Measurements from ENCODE around the gene CYP27C1. TPM values are rescaled to one million over a fixed set of nuclear protein-coding genes. Genes with fewer than 3 reads are reported as not detected.

Gene CYP27C1
- total and polyA plus RNA-seq, 9 of the 15 experiments (the other 6 are each of a cell fraction or from before 2014, with no cell fraction given): not detected

DNA sequence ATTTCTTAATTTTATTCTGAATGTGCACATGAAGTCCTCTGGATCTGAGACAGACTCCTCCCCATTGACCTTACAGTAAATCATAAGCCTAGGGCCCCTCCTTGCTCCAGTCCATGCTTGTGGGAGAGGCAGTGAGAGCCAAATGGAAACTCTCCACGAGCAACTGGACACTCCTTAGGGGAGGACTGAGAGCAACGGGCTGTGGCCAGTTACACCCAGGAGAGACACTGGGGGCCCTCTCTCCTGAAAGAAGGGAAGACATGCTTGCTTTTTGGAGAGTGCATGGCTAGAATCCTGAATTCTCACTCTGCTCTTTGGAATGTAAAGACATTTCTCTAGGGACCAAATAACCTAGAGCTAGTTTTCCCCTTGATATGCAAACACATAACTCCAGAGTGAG lies 64.2 kb downstream of the CYP27C1 start:
- in situ Hi-C loops (cut with MboI) (no loop called here), intact Hi-C loops (cut with micrococcal nuclease) (no loop called here)
- H3K4me3 ChIP-seq: no peak overlapping the region
- CTCF ChIA-PET (ENCODE audit: low intra/inter-chr PET ratio): no interaction called here
- no peak overlapping the region for H3K9ac ChIP-seq (ENCODE audit: insufficient read depth in 1 of 2, low read depth in 2 of 2, low read length in 2 of 2)
- H3K9me1 ChIP-seq (ENCODE audit: control insufficient read depth, insufficient read depth, low read length): no peaks in the 10 kb centered on the region
- H3K27me3 ChIP-seq (ENCODE audit: control insufficient read depth in 2 of 2, insufficient read depth in 2 of 2, low read length in 2 of 2): peaks cover 2 to 38% of the 10 kb centered on the region in 2 experiments; a peak in 4 of 5 replicates
- no peak for DNase-seq (ENCODE audit: extremely low read depth in 1 of 4, low spot score in 3 of 4)
- no peak overlapping the region for H2AFZ ChIP-seq (ENCODE audit: low read depth, low read length)
- FAIRE-seq: no peak
- 5% methylated on average over 2 of the region's 2 CpGs for WGBS (ENCODE audit: insufficient coverage, low coverage, missing lambda C conversion rate)
- POLR2A ChIA-PET: no interaction called here
- no peaks in the 10 kb centered on the region for H4K20me1 ChIP-seq (replicated peaks; ENCODE audit: control insufficient read depth, insufficient read depth, low read length)
- no peak overlapping the region for H3K27ac ChIP-seq (ENCODE audit: extremely low read depth, low read depth, low read length)
- H3K4me1 ChIP-seq (replicated peaks in 1 of 2; ENCODE audit: control insufficient read depth in 2 of 2, insufficient read depth in 2 of 2, low read length in 2 of 2): no peaks in the 10 kb centered on the region
- no TSS peak for BruUV-seq (replicated peaks)
- peak; percentile 31; the same call in 1 of the 3 replicates for ATAC-seq
- no peaks in the 10 kb centered on the region for H3K9me3 ChIP-seq (replicated peaks; ENCODE audit: control insufficient read depth, insufficient read depth, low read depth, low read length)
- no peaks in the 10 kb centered on the region for H3K79me2 ChIP-seq (ENCODE audit: control insufficient read depth, insufficient read depth, low read length)
- no peaks in the 10 kb centered on the region for H3K36me3 ChIP-seq (ENCODE audit: control insufficient read depth, insufficient read depth, low read length)
- H3K4me2 ChIP-seq (ENCODE audit: insufficient read depth, low read length): no peak overlapping the region
- no peak for TF ChIP-seq JUN (IDR thresholded peaks at IDR 0.05; ENCODE audit: borderline replicate concordance, low read depth, low read length)
- TF ChIP-seq JUN (CRISPR knock-in tag; IDR thresholded peaks at IDR 0.05; ENCODE audit: borderline replicate concordance): no peak
- TF ChIP-seq, protein P1, sequence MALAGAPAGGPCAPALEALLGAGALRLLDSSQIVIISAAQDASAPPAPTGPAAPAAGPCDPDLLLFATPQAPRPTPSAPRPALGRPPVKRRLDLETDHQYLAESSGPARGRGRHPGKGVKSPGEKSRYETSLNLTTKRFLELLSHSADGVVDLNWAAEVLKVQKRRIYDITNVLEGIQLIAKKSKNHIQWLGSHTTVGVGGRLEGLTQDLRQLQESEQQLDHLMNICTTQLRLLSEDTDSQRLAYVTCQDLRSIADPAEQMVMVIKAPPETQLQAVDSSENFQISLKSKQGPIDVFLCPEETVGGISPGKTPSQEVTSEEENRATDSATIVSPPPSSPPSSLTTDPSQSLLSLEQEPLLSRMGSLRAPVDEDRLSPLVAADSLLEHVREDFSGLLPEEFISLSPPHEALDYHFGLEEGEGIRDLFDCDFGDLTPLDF (CRISPR knock-in tag; IDR thresholded peaks at IDR 0.05): no peak
- TF ChIP-seq HDGF (IDR thresholded peaks at IDR 0.05): no peak
- TF ChIP-seq, protein P2, sequence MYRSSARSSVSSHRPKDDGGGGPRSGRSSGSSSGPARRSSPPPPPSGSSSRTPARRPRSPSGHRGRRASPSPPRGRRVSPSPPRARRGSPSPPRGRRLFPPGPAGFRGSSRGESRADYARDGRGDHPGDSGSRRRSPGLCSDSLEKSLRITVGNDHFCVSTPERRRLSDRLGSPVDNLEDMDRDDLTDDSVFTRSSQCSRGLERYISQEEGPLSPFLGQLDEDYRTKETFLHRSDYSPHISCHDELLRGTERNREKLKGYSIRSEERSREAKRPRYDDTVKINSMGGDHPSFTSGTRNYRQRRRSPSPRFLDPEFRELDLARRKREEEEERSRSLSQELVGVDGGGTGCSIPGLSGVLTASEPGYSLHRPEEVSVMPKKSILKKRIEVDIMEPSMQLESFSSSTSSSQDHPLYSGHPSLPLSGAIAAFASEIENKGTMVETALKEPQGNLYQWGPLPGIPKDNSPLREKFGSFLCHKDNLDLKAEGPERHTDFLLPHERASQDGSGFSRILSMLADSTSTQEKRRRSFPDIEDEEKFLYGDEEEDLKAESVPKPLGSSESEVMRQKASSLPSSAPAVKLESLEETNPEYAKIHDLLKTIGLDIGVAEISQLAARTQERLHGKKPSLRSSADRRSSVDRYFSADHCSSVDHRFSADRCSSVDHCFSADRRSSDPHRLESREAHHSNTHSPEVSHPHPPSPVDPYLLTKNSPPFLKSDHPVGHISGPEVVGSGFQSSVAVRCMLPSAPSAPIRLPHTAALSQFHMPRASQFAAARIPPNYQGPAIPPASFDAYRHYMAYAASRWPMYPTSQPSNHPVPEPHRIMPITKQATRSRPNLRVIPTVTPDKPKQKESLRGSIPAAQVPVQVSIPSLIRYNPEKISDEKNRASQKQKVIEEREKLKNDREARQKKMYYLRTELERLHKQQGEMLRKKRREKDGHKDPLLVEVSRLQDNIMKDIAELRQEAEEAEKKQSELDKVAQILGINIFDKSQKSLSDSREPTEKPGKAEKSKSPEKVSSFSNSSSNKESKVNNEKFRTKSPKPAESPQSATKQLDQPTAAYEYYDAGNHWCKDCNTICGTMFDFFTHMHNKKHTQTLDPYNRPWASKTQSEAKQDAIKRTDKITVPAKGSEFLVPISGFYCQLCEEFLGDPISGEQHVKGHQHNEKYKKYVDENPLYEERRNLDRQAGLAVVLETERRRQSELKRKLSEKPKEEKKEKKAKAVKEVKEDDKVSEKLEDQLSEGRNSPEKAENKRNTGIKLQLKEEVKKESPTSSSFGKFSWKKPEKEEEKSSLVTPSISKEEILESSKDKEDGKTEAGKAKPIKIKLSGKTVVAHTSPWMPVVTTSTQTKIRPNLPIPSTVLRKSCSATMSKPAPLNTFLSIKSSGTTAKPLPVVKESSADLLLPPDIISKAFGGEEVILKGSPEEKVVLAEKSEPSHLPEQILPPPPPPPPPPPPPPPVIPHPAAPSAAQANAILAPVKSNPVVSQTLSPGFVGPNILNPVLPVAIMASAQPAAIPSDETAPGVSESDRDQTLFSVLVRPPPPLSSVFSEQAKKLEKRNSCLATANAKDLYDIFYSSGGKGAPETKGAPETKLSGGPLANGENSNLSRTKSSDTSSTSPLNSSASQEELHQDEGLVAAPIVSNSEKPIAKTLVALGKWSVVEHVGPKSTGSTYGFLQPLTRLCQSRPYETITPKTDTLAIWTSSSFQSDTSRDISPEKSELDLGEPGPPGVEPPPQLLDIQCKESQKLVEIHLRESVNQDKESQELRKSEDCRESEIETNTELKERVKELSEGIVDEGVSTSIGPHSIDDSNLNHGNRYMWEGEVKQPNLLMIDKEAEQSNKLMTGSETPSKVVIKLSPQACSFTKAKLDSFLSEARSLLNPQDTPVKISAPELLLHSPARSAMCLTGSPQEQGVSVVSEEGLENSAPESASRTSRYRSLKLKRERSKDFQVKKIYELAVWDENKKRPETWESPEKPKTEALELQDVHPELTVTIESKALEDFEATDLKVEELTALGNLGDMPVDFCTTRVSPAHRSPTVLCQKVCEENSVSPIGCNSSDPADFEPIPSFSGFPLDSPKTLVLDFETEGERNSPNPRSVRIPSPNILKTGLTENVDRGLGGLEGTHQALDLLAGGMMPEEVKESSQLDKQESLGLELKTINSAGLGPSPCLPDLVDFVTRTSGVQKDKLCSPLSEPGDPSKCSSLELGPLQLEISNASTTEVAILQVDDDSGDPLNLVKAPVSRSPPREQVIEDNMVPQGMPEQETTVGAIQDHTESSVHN (IDR thresholded peaks at IDR 0.05; ENCODE audit: borderline replicate concordance in 1 of 2, low read depth in 1 of 2): no peak
- no peak for TF ChIP-seq HEY1 (CRISPR knock-in tag; IDR thresholded peaks at IDR 0.05; ENCODE audit: borderline replicate concordance)
- no peak for TF ChIP-seq CBFA2T3 (IDR thresholded peaks at IDR 0.05)
- TF ChIP-seq MAFG (tag; conservative IDR thresholded peaks at IDR 0.05): no peak
- no peak for TF ChIP-seq BRF1 (IDR thresholded peaks at IDR 0.05; ENCODE audit: borderline replicate concordance, extremely low read depth, insufficient read length)
- no peak for TF ChIP-seq HDAC8 (tag; IDR thresholded peaks at IDR 0.05)
- TF ChIP-seq JUND (IDR thresholded peaks at IDR 0.05; ENCODE audit: borderline replicate concordance, low read depth, low read length): no peak
- TF ChIP-seq JUND (tag; IDR thresholded peaks at IDR 0.05; ENCODE audit: borderline replicate concordance, low read depth, low read length): no peak
- no peak for TF ChIP-seq FOXM1 (IDR thresholded peaks at IDR 0.05; ENCODE audit: low read depth)
- TF ChIP-seq FOXM1 (CRISPR knock-in tag; IDR thresholded peaks at IDR 0.05; ENCODE audit: low read depth): no peak
